NCI-H526 (cell line): ENCODE data around the gene STK10.

Experiments
- DNase-seq, 2 experiments: peaks; one replicate each; lab custom pipeline; 2025; lab: John Stamatoyannopoulos, UW

STK10 gene

DNA sequence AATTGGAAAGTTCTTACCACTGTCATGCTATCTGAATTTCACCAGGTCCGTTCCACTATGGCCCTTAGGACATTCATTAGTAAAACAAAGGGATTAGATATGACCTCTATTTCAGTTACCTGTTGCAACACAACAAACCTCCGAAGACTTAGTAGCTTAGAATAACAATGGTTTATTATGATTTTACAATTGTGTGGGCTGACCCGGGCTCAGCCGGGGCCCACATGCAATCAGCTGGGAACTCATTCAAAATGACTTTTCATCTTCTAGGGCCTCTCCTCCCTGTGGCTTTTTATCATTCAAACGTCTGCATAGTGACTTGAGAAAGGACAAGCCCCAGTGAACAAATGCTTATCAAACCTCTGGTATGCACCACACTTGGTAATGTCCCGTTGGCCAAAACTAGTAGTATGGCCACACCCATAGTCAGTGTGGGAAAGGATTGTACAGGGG lies 179.3 kb downstream of the STK10 start:
- DNase-seq, result no peak

DNA sequence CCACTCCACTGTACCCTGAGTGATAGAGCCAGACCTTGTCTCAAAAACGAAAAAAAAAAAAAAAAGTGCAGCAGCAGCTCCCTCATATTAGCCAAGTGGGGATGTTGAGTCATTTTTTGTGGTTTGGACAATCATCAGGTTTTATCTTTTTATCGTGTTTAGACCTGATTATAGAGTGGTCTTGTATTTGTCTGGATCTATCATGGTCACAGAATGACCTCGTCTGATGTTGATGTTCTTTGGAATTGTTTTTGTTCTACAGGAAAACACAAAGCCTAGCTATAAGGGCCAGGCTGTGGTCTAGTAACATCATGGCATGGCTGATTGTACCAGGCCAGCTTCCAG lies 179.9 kb downstream of the STK10 start:
- no peak for DNase-seq

GRCh38 chr5:172007175-172008110 lies 180.6 kb downstream of the STK10 start:
- DNase-seq, result peak in 1 of 2 experiments; percentile 44

DNA sequence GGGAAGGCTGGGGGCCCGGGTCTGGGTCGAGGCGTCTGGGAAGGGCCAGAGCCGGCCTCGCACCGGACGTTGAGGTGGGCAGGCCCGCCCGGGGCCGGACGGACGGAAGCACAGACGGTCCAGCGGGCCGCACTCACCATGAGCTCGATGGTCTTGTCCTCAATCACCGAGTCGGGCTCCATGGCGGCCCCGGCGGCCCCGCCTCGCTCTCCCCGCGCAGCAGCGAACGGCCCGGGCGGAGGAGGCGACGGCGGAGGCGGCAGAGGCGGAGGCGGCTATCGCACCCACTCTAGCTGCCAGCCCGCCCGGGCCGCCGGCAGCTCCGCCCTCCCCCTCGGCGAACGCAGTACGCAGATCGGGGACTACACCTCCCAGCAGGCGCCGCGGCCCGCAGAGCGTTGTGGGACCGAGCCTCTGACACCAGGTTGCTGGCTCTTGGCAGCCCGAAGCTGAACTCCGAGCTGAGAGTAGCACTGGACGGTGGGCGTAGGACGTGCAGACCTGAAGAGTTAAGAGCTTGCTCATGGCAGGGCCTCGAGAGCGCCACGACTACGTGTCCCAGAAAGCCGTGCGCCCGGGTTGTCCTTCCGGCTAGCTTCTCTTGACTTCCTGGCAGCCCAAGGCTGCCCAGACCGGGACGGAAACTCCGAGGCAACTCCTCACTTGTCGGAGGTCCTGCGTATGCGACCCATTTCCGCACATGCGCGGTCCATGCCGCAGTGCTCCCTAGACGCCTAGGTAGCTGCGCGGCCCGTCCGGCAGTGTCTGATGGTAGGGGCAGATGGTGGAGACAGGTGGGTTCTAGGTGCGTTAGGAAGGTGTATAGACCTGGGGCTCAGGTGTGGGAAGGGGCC lies 181.5 kb downstream of the STK10 start, which contains the start of gene FBXW11:
Gene FBXW11, minus strand, starts transcription at position 318 of the 854 bp plus-strand sequence. Its CDS starts 136 bp downstream, at position 182.
- peak; percentile 94 to 95 for DNase-seq

- DNase-seq, result peak in 1 of 2 experiments; percentile 45
These were observed 182.2 kb downstream of the STK10 start for GRCh38 chr5:172005708-172006320.

GRCh38 chr5:172004824-172005237 lies 183.2 kb downstream of the STK10 start:
- DNase-seq, result no peak

DNA sequence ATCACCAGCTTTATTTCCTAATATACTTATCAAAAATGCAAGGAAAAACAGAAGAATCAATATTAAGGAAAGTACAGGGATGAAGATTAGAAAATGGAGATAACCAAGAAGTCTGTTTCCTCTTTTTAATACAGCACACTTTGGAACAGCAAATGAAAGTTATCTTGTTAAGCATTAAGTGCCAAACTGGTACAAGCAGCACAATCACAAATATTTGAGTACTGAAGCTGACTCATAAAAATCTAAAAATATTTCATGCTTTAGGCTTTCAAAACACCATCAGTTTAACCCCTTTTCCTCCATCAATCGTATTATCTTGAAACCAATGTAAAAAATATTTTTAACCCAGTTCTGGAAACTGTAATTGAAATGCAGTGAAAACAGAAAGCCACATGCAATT lies 184.3 kb downstream of the STK10 start:
- DNase-seq, result no peak

DNA sequence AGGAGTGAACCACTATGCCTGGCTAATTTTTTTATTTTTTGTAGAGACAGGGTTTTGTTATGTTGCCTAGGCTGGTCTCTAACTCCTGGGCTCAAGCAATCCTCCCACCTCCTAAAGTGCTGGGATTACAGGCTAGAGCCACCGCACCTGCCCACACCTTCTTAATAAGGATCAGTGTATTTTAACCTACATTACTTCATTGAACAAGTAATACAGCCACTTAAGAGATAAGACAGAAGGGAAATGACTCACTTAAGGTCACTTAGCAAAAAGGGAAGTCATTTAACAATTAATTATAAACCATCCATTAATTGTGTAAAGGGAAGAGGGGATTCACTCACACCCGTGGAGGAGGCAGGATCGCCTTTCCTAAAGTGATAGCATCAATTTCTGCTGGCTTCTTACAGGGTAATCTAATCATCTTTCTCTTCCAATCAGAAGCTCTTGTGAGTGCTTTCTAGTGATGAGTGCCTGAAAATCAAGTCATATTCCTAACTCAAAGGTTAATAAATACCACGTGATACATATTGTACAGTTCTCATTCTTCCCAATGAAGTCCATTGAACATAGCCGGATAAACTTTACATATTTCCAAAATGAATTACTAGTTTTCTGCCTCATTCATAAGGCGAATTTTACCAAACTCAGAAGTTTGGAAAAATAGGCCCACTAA lies 185.0 kb downstream of the STK10 start:
- no peak for DNase-seq

GRCh38 chr5:172002310-172002709 lies 185.7 kb downstream of the STK10 start:
- DNase-seq, result peak in 1 of 2 experiments; percentile 35

- peak; percentile 32 to 48 for DNase-seq
These were observed 188.1 kb downstream of the STK10 start for GRCh38 chr5:171999877-172000276.

DNA sequence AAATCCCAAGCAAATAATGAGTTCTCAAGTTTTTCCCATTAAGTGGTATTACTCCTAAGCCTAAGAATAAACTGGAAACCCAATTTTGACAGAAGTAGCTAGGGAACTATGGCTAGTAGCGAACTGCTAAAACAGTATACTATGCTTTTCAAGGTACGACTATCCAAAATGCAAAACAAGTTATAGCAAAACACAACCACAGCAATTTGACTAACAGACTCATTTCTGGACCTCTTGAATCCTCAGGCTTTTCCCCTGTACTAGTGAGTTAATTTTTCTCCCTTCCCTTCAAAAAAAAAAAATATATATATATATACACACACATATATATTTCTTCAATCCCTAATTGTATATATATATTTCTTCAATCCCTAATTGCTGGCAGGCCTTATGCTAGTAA lies 188.9 kb downstream of the STK10 start:
- DNase-seq, result peak; percentile 13 to 25

DNA sequence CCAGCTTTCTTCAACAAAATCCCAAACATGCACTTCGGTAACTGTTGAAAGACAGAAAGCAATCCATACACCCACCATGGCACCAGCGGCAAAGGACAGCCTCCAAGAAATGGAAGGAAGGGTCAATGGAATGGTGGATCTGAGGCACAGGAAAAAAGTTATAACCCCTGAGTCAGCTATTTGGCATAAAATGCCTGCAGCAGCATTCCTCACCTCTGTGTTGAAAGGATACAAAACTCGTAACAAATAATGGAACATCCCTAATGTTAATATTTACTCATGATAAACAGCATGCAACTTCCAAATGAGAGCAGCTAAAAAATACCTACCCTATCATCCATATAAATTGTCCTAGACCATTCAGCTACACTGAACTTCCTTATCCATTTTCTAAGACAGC lies 191.0 kb downstream of the STK10 start:
- DNase-seq, result no peak

GRCh38 chr5:171992813-171993212 lies 195.2 kb downstream of the STK10 start:
- no peak for DNase-seq

DNA sequence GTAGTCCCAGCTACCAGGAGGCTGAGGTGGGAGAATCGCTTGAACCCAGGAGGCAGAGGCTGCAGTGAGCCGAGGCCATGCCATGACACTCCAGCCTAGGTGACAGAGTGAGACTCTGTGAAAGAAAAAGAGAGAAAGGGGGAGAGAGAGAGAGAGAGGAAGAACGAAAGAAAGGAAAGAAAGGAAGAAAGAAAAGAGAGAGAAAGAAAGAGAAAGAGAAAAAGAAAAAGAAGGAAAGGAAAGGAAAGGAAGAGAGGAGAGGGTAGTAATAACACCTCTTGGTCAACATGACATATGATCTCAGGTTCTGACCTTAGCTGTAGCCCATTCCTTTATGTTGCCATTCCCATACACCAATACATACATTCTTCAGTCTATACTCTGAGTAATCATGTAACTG lies 195.7 kb downstream of the STK10 start:
- DNase-seq, result no peak
